ENCODE measurements around the gene KCNT1.

The KCNT1 gene

DNA sequence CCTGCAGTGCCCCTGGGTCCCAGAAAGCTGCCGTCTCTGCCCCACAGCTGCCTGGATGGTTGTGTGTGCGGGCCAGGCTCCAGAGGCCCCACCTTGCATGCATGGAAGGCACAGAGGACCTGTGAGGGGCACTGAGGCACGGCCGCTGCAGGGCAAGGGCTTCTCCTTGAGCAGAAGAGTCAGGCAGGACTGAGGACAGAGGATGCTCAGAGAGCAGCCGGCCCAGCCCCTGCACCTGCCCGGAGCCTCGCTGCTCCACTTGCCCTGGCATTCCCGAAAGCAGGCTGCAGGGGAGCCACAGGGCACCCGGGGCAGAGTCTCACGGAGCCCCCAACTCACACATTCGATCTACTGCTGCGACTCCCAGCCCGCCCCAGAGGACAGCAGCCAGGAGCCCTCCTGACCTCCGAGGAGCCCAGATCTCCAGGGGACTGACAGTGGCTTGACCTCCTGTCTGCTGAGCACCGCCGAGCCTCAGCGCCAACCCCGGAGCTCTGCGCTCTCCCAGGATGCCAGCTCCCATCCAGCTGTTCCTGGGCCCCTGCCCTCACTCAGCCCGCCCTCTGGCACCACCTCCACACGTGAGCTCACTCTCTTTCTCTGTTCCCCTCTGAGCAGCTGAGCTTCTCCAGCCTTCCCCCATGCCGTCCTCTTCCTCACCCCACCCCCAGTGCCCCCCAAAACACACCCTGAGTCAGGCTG lies 95.0 kb downstream of the KCNT1 start:
- no peak for DNase-seq (ENCODE audit: low spot score)
- FAIRE-seq: no peak

DNA sequence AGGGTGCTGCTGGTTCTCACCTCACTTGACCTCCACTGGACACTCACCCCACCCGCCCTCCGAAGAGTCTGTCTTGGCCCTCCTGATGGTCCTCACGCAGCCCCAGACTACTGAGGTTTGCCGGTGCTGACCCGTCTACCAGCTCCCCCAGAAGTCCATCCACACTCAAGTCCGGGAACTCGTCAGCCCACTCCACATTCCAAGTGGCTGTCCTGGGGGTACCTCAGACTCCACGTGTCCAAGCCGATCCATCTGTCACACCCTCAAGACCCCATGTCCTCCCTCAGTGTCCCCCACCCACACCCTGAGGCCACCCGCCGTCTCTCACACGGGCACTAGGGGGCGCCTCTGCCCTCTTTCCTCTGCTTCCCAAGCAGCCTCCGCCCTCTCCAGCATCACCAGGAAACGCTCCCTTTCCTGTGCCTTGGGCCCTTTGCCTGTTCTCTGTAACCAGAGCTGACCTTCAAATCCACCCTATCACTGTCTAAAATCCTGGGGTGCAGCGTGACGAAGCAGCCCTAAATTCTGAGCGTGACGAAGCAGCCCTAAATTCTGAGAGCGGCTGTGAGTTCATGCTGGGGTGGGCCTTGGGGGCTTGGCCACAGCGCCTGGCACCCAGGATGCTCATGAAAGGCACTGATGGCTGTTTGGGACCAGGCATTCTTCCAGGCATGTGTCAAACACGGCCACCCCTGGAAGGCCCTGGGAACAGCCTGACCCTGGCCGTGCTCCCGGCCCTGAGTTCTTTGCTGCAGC lies 95.7 kb downstream of the KCNT1 start:
- FAIRE-seq: no peak
- peak; percentile 58 for DNase-seq (ENCODE audit: low spot score)

DNA sequence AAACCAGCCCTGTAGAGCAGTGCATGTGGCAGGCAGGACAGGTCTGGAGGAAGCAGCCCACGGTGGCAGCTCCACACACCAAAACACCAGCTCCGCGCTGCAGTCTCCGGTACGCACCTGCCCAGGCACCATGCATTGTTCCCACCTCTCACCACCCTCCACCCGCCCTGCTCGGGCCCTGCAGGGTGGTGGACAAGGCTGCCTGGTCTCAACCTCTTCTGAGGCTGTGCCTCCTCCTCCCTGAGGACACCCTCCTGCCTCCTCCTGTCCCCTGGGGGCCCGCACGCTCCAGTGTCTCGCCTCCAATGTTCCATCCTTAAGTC lies 96.2 kb downstream of the KCNT1 start:
- no peak for FAIRE-seq

DNA sequence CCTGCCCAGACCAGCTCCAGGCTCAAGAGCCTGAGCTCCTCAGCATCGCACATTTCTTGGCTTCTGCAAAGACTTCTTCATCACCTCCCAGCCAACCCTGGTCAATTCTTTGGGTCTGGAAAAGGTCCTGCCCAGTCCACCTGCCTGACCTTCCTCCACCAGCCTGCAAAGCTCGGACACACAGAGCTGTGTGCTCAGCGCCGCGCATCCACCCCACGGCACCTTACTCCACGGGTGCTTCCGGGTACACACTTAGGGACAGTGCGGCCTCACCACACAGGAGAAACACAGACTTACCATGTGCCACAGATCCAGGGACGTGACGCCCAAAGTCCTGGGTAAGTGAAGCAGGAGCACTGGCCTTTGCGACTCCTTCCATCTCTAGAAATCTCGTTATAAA lies 97.3 kb downstream of the KCNT1 start:
- FAIRE-seq: no peak
- no peak for DNase-seq (ENCODE audit: low spot score)

More for the DNA sequence above, 96.2 kb downstream of the KCNT1 start:
- no peak for DNase-seq (ENCODE audit: low spot score)

DNA sequence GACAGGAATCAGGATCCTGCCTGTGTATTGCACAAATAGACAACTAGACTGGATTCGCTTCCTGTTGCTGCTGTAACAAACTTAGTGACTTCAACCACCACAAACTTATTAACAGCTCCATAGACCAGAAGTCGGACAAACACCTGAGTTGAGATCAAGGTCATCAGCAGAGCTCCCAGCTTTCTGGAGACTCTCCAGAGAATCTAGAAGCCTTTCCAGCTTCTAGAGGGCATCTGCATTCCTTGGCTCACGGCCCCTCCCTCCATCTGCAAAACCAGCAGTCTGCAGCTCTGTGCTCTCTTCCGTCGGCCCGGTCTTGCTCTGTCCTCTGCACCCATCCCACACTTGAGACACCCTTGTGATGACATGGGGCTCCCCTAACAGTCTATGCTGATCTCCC lies 99.1 kb downstream of the KCNT1 start:
- DNase-seq (ENCODE audit: low spot score): no peak
- no peak for FAIRE-seq

DNA sequence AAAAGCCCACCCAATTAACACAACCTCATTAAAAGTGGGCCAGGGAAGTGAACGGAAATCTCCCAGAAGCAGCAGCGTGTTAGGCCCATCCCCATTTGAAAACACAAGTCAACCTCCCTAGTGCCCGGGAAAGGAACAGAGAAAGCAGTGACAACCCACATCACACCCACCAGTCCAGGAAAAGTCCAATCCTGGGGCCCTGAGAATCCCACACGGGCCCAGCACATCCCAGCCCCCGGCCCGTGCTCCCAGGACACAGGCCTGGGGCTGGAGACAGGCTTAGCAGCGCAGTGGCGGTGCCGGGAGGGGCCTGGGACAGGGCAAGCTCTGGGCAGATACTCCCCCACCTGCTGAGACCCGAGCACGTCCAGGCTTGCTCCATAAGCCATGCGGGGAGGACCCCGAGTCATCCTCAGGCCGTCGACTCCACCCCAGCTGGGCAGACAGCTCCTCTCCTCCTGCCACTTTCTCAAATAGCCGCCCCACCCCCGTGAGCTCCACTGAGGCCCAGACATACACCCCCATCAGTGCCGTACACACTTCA lies 101.0 kb downstream of the KCNT1 start:
- FAIRE-seq (no peak), DNase-seq (ENCODE audit: low spot score) (no peak)

DNA sequence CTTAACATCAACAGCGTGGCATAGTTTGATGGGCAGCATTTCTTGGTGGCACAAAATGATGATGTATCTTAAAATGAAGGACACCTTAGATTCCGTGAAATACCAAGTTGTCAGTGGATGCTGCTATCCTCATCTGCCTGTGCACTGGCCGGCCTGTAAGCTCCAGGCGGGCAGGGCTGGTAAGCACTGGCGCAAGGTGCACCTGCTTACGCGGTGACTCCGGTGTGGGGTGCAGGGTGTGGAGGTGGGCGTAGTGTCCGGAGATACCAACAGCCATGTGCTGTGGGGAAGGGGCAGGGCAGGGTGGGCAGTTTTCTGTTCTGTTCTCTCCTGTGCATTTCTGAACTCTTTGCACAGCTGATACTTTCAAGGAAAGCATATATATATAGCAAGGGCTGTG lies 101.5 kb downstream of the KCNT1 start:
- FAIRE-seq (no peak), DNase-seq (ENCODE audit: low spot score) (no peak)

DNA sequence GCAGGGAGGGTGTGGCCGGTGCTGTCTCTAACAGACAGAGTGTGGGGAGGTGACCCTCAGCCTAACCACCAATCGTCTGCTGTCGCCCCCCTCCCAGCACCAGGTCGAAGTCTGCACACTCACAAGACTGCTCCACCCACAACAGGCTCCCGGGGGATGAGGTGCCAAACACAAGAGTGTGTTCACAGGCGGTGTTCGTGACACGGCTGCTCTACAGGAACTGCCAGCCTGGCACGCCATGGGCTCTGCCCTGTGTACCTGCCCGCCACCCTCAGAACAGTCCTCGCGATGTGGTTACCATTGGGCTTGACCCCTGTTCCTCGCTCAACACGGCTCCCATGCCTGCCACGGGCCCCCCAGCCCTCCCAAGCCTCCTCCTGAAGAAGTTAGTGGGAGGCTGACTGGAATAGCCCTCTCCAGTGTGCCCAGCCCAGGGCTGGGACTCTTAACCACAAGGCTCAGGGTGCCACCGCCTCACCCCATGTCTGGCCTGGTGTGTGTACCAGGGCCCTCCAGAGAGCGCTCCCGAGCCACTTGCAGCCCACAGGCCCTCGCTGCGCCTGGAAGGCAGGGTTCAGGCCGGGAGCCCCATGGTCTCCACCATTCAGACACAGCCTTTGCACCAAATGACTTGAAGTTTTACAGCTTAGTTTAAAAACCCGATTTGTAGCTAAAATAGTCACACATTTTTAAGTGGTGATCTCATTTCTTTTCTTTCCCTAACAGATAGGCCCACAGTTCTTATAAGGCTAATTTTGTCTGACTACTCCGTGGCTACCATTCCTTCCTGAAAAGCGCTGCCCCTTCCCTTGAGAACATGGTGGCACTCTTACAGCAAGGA lies 102.8 kb downstream of the KCNT1 start:
- DNase-seq (ENCODE audit: low spot score): no peak
- FAIRE-seq: no peak

DNA sequence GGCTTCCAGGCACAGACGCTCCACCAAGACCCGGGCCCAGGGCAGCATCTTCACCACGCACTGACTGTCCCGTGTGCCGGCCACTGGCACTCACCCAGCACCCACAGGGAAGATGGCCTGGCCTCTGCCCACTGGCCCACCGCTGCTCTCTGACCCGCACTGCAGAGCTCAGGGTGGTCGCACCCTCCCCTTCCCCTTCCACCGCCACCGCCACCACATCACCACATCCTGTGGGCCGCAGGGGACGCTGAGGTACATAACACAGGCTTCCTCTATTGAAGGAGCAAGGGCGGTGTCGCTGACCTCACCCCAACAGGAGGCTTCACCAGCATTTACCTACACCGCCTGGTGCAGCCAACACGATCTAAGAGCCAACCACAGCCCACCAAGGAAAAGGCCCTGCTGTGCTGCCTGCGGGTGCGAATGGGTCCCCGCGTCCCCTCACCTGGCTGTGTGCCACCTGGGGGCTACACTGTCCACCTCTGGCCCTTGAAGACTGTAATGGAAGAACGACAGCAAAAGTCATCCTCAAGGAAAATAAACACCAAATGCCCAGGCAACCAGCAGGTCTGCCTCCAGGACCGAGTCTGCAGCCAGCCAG lies 103.5 kb downstream of the KCNT1 start:
- no peak for DNase-seq (ENCODE audit: low spot score)

DNA sequence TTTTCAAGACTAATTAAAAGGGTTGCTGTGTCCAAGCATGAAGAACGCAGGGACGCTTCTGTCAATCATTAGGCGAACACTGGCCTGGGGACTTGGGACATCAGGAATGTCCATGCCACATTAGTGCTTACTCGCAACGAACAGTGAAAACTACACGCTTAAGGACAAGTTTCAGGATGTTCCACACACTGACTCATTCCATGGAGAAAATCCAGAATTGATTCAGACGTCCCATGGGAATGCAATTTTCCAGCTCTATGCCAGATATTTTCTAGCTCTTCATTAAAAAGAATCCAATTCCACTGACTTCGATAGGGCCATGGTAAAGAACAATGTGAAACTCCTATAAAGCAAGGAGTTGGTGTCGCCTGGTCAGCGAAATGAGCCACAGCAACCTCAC lies 107.2 kb downstream of the KCNT1 start:
- FAIRE-seq (no peak), DNase-seq (ENCODE audit: low spot score) (no peak)

More for the DNA sequence above, 103.5 kb downstream of the KCNT1 start:
- no peak for FAIRE-seq

DNA sequence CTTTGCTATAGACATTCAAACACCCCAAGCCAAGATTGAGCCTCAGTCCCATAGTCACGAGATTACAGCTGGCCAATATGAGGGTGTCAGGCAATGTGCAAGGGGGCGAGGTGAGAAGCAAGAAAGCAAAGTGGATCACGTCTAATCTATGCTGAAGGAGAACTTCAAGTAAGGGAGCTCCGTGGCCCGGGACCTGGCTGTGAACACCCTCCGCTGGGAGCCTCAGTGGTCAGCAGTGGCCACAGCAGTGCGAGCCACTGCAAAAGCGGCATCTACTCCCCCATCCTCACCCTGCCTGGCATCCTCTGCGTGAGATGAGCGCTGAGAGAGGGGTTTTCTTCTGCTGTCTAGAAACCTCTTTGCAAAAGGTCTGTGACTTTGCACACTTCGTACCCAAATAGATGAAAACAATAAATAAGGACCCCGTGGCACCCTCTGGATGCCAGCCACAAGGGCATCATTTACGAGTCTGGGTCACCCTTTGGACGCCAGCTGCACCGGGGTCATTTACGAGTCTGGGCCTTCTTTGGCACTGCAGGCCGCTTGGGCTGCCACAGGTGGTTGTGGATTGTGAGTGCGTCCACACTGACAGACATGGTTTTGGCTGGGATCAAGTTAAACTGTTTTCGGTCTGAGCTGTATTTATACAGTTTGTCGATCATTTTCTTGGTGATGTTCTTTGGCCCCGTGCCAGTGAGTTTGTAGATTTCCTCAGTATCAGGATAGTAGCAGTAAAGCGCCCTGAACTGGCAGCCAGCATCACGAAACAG lies 109.0 kb downstream of the KCNT1 start:
- FAIRE-seq (no peak), DNase-seq (ENCODE audit: low spot score) (no peak)

DNA sequence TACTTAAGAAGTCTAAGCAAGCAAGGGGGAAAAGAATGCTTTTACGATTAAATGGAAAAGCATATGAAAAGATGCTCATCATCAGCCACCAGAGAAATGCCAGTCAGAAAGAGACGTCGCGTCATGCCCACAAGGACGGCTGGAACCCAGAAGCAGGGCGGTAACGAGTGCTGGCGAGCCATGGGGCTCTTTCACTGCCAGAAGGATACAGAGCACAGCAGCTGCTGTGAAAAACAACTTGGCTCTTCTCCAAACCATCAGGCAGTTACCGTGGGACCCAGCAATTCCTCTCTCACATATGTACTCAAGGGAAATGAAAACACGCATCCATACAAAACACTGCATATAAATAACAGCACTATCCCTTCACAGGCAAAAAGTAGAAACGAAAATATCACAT lies 109.8 kb downstream of the KCNT1 start:
- FAIRE-seq (no peak), DNase-seq (ENCODE audit: low spot score) (no peak)

DNA sequence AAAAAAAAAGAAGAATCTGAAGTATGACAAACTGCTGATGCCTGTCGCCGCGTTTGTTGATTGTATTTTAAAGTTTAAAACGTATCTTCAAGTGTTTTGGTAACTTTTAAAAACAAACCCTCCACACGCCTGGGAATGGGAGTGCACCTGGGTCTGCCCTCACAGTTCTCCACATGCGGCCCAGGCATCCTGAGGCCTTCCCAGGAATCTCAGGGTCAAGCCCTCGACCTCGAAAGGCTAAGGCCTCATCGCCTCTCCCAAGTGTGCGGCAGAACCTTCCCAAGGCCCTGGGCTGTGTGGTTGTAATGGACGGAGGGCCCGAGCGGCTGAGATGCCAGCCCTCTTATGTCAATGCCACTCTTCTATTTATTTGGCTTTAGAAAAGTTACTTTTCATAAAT lies 111.0 kb downstream of the KCNT1 start:
- FAIRE-seq: no peak

DNA sequence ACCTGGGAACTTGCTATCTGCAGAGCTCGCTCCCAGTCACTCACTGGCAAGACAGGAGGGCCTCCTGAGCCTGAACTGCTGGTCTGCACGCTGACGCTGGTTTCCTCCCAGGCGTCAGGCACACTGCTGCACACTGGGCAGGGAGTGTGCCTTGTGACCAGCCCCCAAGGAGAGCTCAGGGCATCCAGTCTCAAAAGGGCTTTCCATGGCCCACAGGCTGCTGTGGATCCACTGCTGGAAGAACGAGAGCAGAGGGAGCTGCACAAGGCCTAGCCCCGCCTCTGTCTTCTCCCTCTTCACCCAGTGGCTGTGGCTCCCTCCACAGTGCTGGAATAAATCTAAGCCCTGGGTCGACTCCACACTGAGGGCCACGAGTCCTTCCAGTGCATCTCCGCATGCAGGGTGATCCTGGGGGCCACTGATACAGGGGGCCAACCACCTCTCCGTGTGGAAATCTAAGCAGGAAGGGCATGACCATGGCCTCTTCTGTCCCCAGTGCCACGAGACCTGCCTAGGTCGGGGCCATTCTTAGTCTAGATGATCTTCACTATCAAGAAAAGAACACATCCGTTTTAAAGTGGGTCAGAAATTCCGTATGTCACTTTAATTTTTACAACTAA lies 111.8 kb downstream of the KCNT1 start:
- no peak for FAIRE-seq
- DNase-seq (ENCODE audit: low spot score): no peak

More for the DNA sequence above, 111.0 kb downstream of the KCNT1 start:
- DNase-seq (ENCODE audit: low spot score): no peak

DNA sequence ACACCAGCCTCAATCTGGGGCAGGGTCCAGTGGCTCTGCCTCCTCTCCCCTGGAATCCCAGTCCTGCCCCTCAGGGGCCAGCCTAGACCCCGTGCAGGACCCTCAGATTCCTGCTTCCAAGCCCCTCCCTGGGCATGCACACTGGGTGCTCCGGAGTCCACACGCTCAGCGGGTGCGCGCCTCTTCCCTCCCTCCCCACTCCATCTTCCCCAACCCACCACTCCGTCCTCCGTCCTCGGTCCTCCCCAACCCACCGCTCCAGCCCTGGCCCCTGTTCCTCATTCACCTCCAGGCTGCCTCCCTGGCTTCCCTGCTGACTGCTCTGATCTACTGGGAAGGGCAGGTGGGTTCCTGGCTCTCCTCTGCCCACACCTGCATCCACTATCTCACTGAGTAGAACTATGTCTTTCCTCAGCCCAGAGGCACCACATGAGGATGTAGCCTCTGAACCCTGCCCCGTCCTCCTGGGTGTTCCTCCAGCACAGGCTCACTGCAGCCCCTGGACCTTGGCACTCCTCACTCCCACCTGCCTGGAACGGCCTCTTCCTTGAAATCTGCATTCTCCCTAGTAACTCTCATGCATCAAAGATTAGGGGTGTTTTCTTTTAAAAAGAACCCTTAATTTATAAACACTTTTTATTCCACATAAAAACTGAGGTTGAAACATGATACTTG lies 112.6 kb downstream of the KCNT1 start:
- DNase-seq (ENCODE audit: low spot score) (no peak), FAIRE-seq (no peak)

DNA sequence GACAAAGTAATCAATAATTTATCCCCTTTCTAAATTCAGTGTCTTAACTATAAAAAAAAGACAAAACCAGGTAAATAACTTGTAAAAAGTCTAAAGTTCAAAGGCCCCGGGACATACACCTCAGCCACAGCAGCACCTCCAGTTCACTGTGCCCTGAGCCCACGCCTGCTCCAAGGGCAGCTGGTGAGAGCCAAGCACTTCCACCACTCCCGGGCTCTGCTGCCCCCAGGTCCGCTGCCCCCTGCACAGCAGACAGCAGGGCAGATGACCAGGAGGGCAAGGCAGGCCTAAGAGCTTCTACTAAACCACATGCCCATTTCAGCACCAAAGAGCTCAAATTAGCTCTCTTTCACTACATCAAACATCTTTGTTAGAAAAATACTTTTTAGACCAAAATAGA lies 113.4 kb downstream of the KCNT1 start:
- FAIRE-seq (no peak), DNase-seq (ENCODE audit: low spot score) (no peak)

DNA sequence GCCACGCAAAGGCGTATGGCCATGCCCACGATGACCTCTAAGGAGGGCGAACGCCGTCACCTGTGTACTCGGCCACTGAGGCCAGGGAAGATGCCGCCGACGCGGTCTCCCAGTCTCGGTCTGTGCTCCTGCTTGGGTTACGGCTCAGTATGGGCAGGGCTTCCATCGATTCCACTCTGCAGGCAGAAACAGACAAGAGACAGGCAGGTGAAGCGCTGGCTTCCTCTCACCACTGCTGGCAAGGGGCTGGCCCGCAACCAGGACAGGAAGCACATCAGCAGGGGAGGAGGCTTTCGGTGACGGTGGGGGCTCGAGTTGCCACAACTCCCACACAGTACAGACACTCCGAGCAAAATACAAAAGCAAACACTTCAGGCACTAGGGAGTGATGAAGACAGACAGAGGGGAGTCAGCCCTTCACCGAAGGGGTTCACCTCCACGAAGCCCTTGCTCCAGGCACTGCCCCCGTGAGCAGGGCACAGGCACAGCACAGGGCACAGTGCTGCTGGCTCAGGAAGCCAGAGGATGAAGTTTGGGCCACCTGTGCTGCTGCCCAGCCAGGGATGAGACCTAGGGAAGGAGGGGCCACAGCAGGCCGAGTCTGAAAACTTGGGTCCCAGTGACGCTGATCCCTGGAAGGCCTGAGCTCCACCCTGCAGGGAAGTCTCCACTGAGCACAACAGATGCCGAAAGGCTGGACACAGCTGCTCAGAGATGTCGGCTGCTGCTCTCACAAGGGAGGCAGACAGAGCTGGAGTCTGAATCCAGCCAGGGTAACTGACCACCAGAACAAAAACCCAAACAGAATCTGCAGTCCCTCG lies 114.1 kb downstream of the KCNT1 start:
- no peak for DNase-seq (ENCODE audit: low spot score)
- no peak for FAIRE-seq

DNA sequence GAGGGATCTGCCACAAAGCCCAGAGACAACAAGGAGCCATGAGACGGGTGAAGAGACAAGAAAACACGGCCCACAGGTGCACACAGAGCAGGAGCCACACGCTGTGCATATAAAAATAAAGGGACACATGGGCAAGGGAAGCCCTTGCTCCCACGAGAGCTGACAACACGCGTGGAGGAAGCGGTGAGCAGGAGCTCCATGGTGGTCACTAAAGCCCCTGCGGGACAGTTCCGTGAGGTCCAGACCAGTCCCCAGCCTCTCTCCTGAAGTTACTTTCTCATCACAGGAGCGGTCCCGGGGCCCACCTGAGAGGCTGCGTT lies 114.6 kb downstream of the KCNT1 start:
- DNase-seq (ENCODE audit: low spot score): no peak
- no peak for FAIRE-seq

Measured in urothelium cell line (cell line).